Measurements from ENCODE around the gene KCND2.

GRCh38 chr7:120402079-120402767 lies 129.2 kb downstream of the KCND2 start:
- TF ChIP-seq CTCF (IDR thresholded peaks at IDR 0.05): no peak
- no peak for TF ChIP-seq POLR2A (IDR thresholded peaks at IDR 0.05)

Measured in thyroid gland (tissue), 4 donors.